ENCODE data around the gene WFIKKN1. TPM values are rescaled to one million over a fixed set of nuclear protein-coding genes. Genes with fewer than 3 reads are reported as not detected.
A peak's percentile ranks its signal among the peaks of the same experiment; 100 is the strongest.

Gene WFIKKN1
- total RNA-seq, 1 donor from 2014 or later, result 0.10 TPM

DNA sequence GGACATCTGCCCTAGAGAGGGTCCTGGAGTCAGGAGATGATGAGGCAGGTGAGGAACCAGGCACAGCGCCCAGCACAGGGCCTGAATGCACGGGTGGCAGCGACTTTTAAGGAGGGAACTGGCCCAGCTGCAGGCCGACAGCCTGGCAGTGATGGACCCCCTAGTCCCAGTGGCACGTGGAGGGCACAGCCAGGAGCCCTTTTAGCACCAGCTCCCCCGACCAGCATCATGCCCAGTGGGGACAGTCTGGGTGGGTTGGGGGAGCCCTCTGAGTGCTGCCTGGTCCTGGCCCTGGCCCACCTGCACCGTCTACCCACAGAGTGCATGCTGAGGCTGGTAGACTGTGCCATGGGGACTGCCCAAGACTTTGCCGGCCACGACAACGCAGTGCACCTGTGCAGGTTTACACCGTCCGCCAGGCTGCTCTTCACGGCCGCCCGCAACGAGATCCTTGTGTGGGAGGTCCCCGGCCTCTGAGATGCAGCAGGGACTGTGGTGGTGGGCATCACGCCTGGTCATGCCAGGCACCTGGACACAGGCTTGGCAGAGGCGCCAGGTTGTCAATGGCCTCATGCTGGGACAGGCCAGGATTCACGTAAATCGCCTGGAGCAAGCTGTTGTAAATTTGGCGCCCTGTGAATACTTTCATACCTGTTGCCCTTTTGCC is 36.5 kb downstream of the WFIKKN1 start:
- intact Hi-C loops (cut with micrococcal nuclease), result no loop called here

DNA sequence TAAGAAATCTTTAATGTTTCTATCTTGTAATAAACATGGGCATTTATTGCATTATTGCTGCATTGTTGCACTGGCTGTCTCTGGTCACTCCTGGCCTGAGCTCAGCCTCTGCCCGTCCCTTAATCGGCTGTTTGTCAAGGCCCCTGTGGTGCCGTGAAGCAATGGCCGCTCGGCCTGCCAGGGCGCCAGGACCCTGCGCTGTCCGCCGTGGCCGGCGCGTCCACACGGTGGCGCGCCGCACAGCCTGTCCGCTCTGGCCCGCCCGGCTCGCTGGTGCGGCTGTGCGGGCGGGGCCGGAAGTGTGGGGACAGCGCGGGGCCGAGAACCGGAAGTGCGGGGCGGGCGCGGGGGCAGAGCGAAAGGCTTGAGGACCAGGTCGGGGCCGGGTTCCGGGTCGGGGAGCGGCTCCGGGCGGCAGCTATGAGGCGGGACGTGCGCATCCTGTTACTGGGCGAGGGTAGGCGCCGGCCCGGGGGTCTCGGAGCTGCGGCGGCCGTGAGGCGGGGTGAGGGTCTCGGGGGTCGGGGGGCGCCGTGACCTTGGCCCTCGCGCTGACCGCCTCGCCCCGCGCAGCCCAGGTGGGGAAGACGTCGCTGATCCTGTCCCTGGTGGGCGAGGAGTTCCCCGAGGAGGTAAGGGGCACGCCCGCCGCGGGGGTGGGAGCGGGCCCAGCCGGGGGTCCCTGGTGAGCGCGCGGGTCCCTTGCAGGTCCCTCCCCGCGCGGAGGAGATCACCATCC is 37.2 kb downstream of the WFIKKN1 start, which contains the start of gene RHOT2:
Gene RHOT2 (plus strand): TSS at position 353 of the 739 bp plus-strand sequence. CDS start 68 bp downstream, at position 421.
- peak; percentile 97 for DNase-seq
- intact Hi-C loops (cut with micrococcal nuclease), result no loop called here
- ATAC-seq, result peak; percentile 92

More for the DNA sequence above, 36.5 kb downstream of the WFIKKN1 start:
- DNase-seq (no peak), ATAC-seq (no peak)

- intact Hi-C loops (cut with micrococcal nuclease), result no loop called here
- no peak for DNase-seq
- ATAC-seq, result peak; percentile 3
Measured at GRCh38 chr16:668519-669171, 37.9 kb downstream of the WFIKKN1 start.

- intact Hi-C loops (cut with micrococcal nuclease), result no loop called here
- no peak for ATAC-seq
- no peak for DNase-seq
Measured at GRCh38 chr16:669666-670065, 38.9 kb downstream of the WFIKKN1 start.

DNA sequence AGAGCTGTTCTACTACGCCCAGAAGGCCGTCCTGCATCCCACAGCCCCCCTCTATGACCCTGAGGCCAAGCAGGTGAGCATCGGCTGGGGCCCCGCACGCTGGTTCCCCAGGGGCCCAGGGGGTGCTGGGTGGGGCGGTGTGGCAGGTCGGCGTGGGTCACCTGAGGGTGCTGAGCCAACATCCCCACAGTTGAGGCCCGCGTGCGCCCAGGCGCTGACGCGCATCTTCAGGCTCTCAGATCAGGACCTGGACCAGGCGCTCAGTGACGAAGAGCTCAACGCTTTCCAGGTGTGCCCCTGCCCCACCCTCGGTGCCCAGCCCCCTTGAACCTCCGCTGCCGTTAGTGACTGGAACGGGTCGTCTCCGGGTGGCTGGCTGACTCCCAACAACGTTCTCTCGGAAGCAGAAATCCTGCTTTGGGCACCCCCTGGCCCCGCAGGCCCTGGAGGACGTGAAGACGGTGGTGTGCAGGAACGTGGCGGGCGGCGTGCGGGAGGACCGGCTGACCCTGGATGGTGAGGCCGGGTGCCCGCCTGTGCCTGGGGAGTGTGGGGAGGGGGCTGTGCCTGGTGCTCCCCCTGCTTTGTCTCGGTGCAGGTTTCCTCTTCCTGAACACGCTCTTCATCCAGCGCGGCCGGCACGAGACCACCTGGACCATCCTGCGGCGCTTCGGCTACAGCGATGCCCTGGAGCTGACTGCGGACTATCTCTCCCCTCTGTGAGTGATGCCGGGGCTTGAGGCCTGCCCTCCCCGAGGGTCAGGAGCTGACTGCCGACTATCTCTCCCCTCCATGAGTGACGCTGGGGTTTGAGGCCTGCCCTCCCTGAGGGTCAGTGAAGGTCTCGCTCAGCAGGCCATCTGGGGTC is 39.9 kb downstream of the WFIKKN1 start:
- intact Hi-C loops (cut with micrococcal nuclease), result no loop called here
- ATAC-seq (no peak), DNase-seq (no peak)

DNA sequence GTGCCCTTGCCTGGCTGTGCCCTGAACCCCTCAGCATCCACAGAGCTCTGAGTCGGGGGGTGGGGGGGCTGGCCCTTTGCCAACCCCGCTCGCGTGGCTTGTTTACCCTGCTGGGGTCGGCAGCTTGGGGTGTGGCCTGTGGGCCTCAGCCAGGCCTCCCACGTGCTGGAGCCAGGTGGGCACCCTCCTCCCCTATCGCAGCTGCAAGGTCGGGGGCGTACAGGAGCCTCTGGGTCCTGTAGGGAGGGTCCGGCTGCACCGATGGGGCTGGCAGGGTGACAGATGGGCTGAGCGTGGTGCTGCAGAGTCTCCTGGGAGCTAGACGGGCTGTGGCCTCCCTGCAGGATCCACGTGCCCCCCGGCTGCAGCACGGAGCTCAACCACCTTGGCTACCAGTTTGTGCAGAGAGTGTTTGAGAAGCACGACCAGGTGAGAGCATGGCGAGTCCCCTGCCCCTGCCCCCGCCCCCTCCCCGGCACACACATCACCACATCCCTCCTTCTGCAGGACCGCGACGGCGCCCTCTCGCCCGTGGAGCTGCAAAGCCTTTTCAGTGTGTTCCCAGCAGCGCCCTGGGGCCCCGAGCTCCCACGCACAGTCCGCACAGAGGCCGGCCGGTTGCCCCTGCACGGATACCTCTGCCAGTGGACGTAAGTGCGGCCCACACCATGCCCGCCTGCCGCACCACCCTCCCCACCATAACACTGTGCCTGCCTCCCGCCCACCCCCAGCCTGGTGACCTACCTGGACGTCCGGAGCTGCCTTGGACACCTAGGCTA is 40.8 kb downstream of the WFIKKN1 start:
- DNase-seq (no peak), ATAC-seq (no peak)
- intact Hi-C loops (cut with micrococcal nuclease), result no loop called here

DNA sequence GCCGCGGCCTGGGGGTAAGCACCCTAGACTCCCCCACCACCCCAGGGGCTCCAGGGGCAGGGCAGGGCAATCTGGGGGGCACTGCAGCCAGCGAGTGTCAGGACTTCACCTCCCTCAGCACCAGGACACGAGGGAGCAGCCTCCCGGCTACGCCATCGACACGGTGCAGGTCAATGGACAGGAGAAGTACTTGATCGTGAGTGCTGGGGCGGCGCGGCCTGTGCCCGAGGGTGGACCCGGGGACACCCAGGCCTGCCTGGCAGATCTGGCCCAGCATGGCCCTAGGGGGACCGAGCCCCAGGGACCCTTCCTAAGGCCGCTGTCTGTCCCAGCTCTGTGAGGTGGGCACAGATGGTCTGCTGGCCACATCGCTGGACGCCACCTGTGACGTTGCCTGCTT is 41.6 kb downstream of the WFIKKN1 start:
- DNase-seq (no peak), ATAC-seq (no peak)
- intact Hi-C loops (cut with micrococcal nuclease), result no loop called here

- intact Hi-C loops (cut with micrococcal nuclease), result no loop called here
- ATAC-seq (no peak), DNase-seq (no peak)
Measured at GRCh38 chr16:672851-673250, 42.1 kb downstream of the WFIKKN1 start.

GRCh38 chr16:673399-673991 is 42.7 kb downstream of the WFIKKN1 start:
- DNase-seq, result no peak
- ATAC-seq, result no peak
- intact Hi-C loops (cut with micrococcal nuclease), result no loop called here

- DNase-seq (no peak), ATAC-seq (peak; percentile 16)
- intact Hi-C loops (cut with micrococcal nuclease), result no loop called here
Measured at GRCh38 chr16:674214-674881, 43.6 kb downstream of the WFIKKN1 start.

- ATAC-seq (no peak), DNase-seq (peak; percentile 69)
Measured at GRCh38 chr16:674968-675883, 44.4 kb downstream of the WFIKKN1 start, which contains the start of gene RHBDL1. Gene RHBDL1, plus strand, starts transcription at chr16:675671. Its CDS starts 120 bp downstream, at chr16:675791.

GRCh38 chr16:675884-676564 is 45.2 kb downstream of the WFIKKN1 start:
- intact Hi-C loops (cut with micrococcal nuclease), result no loop called here
- DNase-seq (no peak), ATAC-seq (no peak)

More at GRCh38 chr16:674968-675883, 44.4 kb downstream of the WFIKKN1 start, which contains the start of gene RHBDL1:
- intact Hi-C loops (cut with micrococcal nuclease), result no loop called here

- ATAC-seq (no peak), DNase-seq (no peak)
- intact Hi-C loops (cut with micrococcal nuclease), result no loop called here
Measured at GRCh38 chr16:676565-676902, 45.7 kb downstream of the WFIKKN1 start.

DNA sequence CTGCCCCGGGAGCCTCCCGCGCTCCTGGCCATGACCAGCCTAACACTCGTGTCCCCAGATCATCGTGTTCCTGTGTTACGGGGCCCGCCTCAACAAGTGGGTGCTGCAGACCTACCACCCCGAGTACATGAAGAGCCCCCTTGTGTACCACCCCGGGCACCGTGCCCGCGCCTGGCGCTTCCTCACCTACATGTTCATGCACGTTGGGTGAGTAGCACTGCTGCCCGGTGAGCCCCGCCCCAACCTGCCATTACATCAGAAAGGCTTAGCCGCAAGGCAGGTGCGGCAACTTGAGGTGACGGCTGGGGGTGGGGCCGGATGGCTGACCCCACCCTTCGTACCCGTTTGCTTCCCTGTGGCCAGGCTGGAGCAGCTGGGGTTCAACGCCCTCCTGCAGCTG is 46.1 kb downstream of the WFIKKN1 start:
- no peak for ATAC-seq
- DNase-seq, result no peak
- intact Hi-C loops (cut with micrococcal nuclease), result no loop called here

- intact Hi-C loops (cut with micrococcal nuclease), result no loop called here
- DNase-seq (no peak), ATAC-seq (no peak)
Measured at GRCh38 chr16:677316-678190, 46.8 kb downstream of the WFIKKN1 start.
